ENCODE results near the gene CETN1. TPM values are rescaled to one million over a fixed set of nuclear protein-coding genes. Genes with fewer than 3 reads are reported as not detected.

CETN1 gene
- total and polyA plus RNA-seq, 2 experiments from 2014 or later: not detected

DNA sequence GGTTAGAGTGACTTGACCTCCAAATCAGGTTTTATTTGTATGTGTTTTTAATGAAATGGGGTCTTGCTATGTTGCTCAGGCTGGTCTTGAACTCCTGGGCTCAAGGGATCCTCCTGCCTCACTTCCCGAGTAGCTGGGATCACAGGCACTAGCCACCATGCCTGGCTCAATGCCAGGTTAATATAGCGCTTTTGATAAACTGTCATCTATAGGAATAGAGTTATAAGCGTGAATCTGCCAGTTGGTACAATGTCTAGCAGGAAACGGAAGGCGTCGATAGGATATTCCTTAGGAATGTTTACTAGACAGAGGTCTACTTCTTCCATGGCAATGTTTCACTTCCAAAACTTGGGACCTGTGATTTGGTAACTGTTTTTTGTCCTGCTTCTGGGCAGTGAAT lies 42.1 kb downstream of the CETN1 start:
- Histone ChIP-seq H3K36me3 (no peaks in the 10 kb centered on the region), H3K4me3 (no peak overlapping the region), H3K4me1 (ENCODE audit: low read depth) (no peaks in the 10 kb centered on the region), H3K27me3 (no peaks in the 10 kb centered on the region), H3K27ac (no peak overlapping the region), H3K9me3 (ENCODE audit: low read depth) (no peaks in the 10 kb centered on the region)
- no peak for DNase-seq (ENCODE audit: low read depth in 1 of 2, low spot score in 1 of 2)
- TF ChIP-seq, protein P1, sequence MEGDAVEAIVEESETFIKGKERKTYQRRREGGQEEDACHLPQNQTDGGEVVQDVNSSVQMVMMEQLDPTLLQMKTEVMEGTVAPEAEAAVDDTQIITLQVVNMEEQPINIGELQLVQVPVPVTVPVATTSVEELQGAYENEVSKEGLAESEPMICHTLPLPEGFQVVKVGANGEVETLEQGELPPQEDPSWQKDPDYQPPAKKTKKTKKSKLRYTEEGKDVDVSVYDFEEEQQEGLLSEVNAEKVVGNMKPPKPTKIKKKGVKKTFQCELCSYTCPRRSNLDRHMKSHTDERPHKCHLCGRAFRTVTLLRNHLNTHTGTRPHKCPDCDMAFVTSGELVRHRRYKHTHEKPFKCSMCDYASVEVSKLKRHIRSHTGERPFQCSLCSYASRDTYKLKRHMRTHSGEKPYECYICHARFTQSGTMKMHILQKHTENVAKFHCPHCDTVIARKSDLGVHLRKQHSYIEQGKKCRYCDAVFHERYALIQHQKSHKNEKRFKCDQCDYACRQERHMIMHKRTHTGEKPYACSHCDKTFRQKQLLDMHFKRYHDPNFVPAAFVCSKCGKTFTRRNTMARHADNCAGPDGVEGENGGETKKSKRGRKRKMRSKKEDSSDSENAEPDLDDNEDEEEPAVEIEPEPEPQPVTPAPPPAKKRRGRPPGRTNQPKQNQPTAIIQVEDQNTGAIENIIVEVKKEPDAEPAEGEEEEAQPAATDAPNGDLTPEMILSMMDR (IDR thresholded peaks at IDR 0.05; ENCODE audit: low read depth, low read length): no peak

DNA sequence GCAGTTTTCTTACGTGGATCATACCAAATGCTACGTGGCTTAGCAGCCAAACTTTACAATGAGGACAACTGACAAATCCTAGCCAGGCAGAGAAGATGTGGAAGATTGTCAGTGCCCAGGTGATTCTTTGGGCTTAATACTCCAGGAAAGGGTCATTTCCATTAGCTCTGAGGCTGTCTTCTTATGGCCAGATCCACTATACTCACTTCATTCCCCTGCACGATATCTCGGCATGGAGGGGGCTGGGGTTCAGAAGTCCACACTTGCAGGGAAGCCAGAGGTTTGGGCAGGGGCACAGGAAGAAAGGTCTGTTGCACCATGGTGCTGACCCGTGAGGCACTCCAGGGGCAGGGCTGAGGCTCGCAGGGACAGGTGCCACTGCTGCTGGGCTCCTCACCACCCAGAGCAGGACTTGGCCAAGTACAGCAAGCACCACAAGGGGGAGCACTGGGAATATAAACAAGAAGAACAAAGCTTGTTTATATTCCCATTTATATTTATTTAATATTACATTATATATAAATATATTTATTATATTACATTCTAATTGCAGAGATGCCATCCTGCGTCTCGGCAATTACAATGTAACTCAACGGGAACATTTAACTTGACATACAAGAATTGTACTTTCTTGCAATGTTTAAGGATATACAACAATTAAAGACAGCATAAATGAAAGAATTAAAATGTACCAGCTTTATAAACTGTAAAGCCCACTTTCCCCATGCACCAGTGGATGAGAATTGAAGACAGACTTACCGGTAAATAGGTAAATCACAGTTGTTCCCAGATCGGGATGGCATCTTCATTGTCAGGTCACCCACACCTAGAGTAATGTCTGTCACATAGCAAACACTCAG lies 43.8 kb downstream of the CETN1 start:
- Histone ChIP-seq H3K9me3 (ENCODE audit: low read depth) (no peaks in the 10 kb centered on the region), H3K4me1 (ENCODE audit: low read depth) (no peaks in the 10 kb centered on the region), H3K27me3 (no peaks in the 10 kb centered on the region), H3K36me3 (no peaks in the 10 kb centered on the region), H3K27ac (no peak overlapping the region), H3K4me3 (no peak overlapping the region)
- TF ChIP-seq, protein P1 (IDR thresholded peaks at IDR 0.05; ENCODE audit: low read depth, low read length): peak; percentile 76
- peak; percentile 78 to 85 for DNase-seq (ENCODE audit: low read depth in 1 of 2, low spot score in 1 of 2)

- Histone ChIP-seq H3K4me3 (no peak overlapping the region), H3K4me1 (ENCODE audit: low read depth) (no peaks in the 10 kb centered on the region), H3K36me3 (no peaks in the 10 kb centered on the region), H3K27ac (no peak overlapping the region), H3K27me3 (no peaks in the 10 kb centered on the region), H3K9me3 (ENCODE audit: low read depth) (no peaks in the 10 kb centered on the region)
- DNase-seq (ENCODE audit: low read depth in 1 of 2, low spot score in 1 of 2): peak in 1 of 2 donors; percentile 56
- TF ChIP-seq, protein P1 (IDR thresholded peaks at IDR 0.05; ENCODE audit: low read depth, low read length): no peak
Measured at GRCh38 chr18:627231-627630, 47.1 kb downstream of the CETN1 start.

GRCh38 chr18:629269-630150 lies 49.3 kb downstream of the CETN1 start:
- Histone ChIP-seq H3K4me1 (ENCODE audit: low read depth) (no peaks in the 10 kb centered on the region), H3K27ac (no peak overlapping the region), H3K27me3 (no peaks in the 10 kb centered on the region), H3K36me3 (no peaks in the 10 kb centered on the region), H3K4me3 (no peak overlapping the region), H3K9me3 (ENCODE audit: low read depth) (no peaks in the 10 kb centered on the region)
- peak in 1 of 2 donors; percentile 62 for DNase-seq (ENCODE audit: low read depth in 1 of 2, low spot score in 1 of 2)
- TF ChIP-seq, protein P1 (IDR thresholded peaks at IDR 0.05; ENCODE audit: low read depth, low read length): no peak

DNA sequence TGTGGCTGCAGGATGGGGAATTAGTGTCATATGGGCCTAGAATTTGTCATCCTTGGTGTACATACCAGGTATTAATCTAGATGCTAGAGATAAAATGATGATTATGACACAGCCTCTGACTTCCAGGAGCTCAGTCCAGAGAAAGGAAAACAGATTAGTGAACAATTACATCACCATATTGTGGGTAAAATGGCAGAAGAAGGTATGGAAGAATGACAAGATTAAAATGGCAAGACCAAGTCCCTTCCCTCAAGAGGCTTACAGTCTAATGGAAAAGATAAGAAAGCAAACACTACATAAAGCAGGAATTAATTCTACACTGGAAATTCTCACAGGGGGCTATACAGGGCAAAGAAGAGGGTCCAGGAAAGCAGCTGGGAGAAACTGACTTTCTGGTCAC lies 51.4 kb downstream of the CETN1 start:
- no peaks in the 10 kb centered on the region for H3K9me3 ChIP-seq (ENCODE audit: low read depth)
- H3K4me3 ChIP-seq: no peak overlapping the region
- TF ChIP-seq, protein P1 (IDR thresholded peaks at IDR 0.05; ENCODE audit: low read depth, low read length): no peak
- H3K4me1 ChIP-seq (ENCODE audit: low read depth): no peaks in the 10 kb centered on the region
- no peak overlapping the region for H3K27ac ChIP-seq
- no peaks in the 10 kb centered on the region for H3K27me3 ChIP-seq
- DNase-seq (ENCODE audit: low read depth in 1 of 2, low spot score in 1 of 2): no peak
- no peaks in the 10 kb centered on the region for H3K36me3 ChIP-seq

Other genes with a start within 250 kb of the CETN1 start
- 57.5 and 61.1 TPM in 2 replicates for gene COLEC12, start 79.7 kb upstream of the CETN1 start, total RNA-seq
- 69.0 and 78.7 TPM in 2 replicates for gene COLEC12, start 79.7 kb upstream of the CETN1 start, polyA plus RNA-seq
- 1.7 and 9.9 TPM in 2 replicates for gene CLUL1, start 16.6 kb downstream of the CETN1 start, total RNA-seq
- gene CLUL1, start 16.6 kb downstream of the CETN1 start, polyA plus RNA-seq: 0.21 and 3.1 TPM in 2 replicates
- 55.5 and 86.5 TPM in 2 replicates for gene TYMS, start 77.3 kb downstream of the CETN1 start, total RNA-seq
- gene TYMS, start 77.3 kb downstream of the CETN1 start, polyA plus RNA-seq: 177 and 231 TPM in 2 replicates
- gene ENOSF1, start 132.2 kb downstream of the CETN1 start, total RNA-seq: 35.2 and 66.7 TPM in 2 replicates
- 72.0 and 72.9 TPM in 2 replicates for gene ENOSF1, start 132.2 kb downstream of the CETN1 start, polyA plus RNA-seq
- gene YES1, start 231.9 kb downstream of the CETN1 start, total RNA-seq: 96.0 and 124 TPM in 2 replicates
- 18.5 and 20.6 TPM in 2 replicates for gene YES1, start 231.9 kb downstream of the CETN1 start, polyA plus RNA-seq

All from cardiac muscle cell (in vitro differentiated cells and primary cell).